Measurements from ENCODE around the gene GPRC5C.

GPRC5C gene

DNA sequence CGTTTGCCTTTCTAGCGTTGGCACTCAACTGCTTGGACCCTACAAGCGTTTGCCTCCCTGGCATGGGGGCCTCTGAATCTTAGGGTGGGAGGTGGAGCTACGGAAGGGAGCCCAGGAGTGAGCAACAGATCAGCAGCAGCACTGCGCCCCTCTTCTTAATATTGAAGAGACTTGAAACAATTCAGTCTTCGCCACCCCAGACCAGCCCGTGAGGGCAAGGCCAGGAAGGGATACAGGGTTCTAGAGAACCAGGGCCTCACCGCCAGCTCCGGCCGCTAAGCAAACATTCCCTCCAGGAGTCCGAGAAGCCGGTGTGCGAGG lies 1.5 kb upstream of the GPRC5C start:
- POLR2A ChIA-PET = no interaction called here
- H3K4me3 ChIP-seq (ENCODE audit: low read depth, low read length) = no peak overlapping the region; the same call in 1 of the 2 replicates
- no peak for DNase-seq (ENCODE audit: low read depth, low spot score)
- TF ChIP-seq, protein P1, sequence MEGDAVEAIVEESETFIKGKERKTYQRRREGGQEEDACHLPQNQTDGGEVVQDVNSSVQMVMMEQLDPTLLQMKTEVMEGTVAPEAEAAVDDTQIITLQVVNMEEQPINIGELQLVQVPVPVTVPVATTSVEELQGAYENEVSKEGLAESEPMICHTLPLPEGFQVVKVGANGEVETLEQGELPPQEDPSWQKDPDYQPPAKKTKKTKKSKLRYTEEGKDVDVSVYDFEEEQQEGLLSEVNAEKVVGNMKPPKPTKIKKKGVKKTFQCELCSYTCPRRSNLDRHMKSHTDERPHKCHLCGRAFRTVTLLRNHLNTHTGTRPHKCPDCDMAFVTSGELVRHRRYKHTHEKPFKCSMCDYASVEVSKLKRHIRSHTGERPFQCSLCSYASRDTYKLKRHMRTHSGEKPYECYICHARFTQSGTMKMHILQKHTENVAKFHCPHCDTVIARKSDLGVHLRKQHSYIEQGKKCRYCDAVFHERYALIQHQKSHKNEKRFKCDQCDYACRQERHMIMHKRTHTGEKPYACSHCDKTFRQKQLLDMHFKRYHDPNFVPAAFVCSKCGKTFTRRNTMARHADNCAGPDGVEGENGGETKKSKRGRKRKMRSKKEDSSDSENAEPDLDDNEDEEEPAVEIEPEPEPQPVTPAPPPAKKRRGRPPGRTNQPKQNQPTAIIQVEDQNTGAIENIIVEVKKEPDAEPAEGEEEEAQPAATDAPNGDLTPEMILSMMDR (IDR thresholded peaks at IDR 0.05; ENCODE audit: insufficient read depth, low read length, missing control alignments) = no peak
- CTCF ChIA-PET = no interaction called here

DNA sequence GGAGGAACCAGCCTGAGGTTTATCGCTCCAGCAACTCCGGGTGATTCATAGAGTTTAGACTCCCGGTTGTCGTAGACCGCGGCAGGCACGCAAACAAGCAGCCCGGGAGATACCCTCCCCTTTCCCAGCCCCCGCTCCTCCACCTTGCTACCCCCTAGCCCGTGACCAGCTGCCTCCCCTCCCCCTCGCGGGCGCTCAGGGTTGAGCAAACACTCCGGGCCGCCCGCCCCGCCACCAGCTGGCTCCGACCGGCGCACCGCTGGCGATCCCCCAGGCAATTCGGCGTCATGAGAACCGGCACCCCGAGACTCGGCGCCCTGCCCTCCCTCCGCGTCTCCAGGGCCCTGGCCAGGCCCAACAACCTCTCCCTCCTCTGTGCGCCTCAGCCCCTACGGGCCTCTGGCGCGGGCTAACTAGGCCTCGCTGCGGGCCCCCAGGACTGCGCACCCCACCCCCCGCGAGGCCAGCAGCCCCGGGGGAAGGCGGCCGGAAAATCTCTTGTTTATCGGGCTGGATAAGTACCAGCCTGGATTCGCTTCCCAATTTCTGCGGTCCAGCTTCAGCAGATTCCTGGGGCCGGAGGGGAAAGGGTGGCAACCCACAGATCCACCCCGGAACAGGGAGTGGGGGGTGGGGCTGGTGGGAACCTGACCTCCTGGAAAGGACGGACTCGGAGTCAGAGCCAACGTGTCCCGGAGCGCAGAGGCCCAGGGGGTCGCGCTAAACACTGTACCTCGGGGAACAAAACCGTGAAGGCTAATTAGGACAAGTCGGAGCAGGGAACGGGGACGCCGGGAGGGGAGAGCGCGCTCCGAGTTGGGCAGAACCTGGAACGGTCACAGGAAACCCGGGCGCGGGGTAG lies 951 bp upstream of the GPRC5C start:
- peak overlapping the region; percentile 27 for H3K4me3 ChIP-seq (ENCODE audit: low read depth, low read length)
- CTCF ChIA-PET = no interaction called here
- POLR2A ChIA-PET = no interaction called here
- TF ChIP-seq, protein P1 (IDR thresholded peaks at IDR 0.05; ENCODE audit: insufficient read depth, low read length, missing control alignments) = no peak
- DNase-seq (ENCODE audit: low read depth, low spot score) = no peak

DNA sequence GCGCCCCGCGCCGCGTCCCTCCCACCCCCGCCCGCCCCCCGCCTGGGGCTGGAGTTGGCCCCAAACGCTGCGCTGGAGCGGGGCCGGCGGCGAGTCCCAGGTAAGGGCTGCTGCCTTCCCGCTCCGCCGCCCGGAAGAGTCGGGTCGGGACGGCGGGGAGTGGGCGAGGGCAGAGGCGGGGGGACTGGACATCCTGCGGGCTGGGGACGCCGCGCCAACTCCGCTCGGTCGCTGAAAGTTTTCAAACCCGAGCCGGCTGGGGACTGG lies 469 bp downstream of the GPRC5C start:
- TF ChIP-seq, protein P1 (IDR thresholded peaks at IDR 0.05; ENCODE audit: insufficient read depth, low read length, missing control alignments) = no peak
- H3K4me3 ChIP-seq (ENCODE audit: low read depth, low read length) = no peak overlapping the region
- CTCF ChIA-PET = no interaction called here
- POLR2A ChIA-PET = no interaction called here
- no peak for DNase-seq (ENCODE audit: low read depth, low spot score)

DNA sequence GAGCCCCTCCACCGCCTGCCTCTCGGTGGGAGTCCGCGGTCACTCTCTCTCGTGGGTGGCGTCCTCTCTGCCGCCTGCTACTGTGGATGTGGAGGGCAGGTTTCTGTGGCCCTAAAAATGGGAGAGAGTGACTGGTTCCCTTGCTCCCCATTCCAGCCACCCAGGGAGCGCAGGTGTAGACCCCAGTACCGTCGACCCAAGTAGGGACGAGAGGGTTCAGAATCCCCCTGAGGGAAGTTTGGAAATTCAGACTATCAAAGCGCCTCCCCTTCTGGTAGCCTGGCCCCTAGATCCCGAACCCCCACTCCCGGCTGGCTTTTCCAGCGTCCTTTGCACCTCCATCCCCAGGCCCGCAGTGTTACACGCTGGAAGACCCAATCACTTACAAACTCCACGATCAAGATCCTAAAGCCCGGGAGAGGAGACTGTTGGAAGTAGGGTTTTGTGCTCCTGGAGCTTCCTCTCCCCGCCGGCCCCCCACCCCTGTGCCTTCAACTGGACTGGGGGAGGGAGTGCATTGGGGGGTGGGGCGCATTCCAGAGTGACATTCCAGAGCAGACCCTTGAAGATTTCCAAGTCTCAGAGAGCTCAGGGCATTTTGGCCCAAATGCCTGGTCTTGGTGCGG lies 991 bp downstream of the GPRC5C start:
- TF ChIP-seq, protein P1 (IDR thresholded peaks at IDR 0.05; ENCODE audit: insufficient read depth, low read length, missing control alignments) = no peak
- CTCF ChIA-PET = no interaction called here
- H3K4me3 ChIP-seq (ENCODE audit: low read depth, low read length) = no peak overlapping the region
- no peak for DNase-seq (ENCODE audit: low read depth, low spot score)
- POLR2A ChIA-PET = no interaction called here

DNA sequence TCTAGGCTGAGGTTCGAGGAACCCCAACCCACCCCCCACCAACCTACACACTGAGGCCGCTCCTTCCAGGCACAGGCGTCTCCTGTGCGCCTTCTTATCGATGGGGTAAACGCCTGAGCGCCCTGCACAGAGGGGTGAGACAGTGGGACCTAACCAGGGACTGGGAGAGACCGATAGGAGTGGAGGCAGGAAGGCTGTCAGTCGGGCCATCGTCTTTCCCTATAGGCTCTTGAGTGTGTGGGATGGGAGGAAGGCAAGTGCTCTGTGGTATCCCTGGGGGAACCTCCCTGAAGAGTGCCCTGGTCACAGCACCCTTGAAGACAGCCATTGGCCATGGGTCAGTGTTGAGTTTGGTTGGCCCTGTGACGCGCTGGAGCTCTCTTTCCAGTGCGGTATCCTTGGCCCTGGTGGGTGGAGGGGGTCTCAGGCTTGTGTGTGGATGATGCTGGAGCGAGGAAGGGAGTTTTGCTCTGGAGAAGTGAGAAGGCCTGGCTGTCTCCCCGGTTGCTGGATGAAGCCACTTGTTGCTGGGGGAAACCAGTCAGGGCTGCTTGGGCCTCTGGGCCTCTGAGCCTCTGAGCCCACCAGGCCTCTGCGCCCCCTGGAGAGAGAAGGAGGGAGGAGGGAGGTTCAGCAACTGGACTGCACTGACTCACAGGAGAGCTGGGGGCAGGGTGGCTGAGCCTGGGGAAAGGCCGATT lies 1.7 kb downstream of the GPRC5C start:
- ChIA-PET CTCF (no interaction called here), POLR2A (no interaction called here)
- TF ChIP-seq, protein P1 (IDR thresholded peaks at IDR 0.05; ENCODE audit: insufficient read depth, low read length, missing control alignments) = no peak
- H3K4me3 ChIP-seq (ENCODE audit: low read depth, low read length) = no peak overlapping the region
- DNase-seq (ENCODE audit: low read depth, low spot score) = no peak

DNA sequence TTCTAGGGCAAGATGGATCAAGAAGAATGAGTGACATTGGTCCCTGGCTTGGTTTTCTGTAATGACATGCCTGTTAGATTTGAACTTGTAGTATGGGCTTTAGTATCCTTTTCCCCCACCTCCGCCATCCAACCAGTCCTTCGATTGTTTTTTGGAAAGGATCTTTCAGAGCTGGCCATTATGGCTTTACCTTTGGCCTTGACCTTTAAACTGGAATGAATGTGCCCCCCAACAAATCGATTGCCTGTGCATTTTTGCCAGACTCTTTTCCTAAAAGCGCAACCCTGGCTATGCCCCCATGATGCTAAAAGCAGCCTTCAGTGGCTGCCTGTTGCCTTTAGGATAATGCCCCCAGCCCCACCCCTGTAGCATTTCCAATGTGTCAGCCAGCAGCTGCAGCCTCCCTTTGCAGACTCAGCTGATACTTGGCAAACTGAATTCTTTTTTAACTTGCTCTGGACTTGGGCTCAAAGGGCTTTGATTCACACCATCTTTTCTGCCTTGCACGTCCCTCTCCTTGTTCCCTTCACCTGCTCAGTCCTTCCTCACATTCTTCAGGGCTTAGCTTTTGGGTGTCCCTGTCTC lies 4.0 kb downstream of the GPRC5C start:
- ChIA-PET POLR2A (no interaction called here), CTCF (interaction anchor here (1.2 to 1.5 kb wide), 2 partner anchors 8 to 10 kb away, joined by 3 read pairs; no protein-coding TSS in a partner anchor)
- H3K4me3 ChIP-seq (ENCODE audit: low read depth, low read length) = no peak overlapping the region
- DNase-seq (ENCODE audit: low read depth, low spot score) = no peak
- TF ChIP-seq, protein P1 (IDR thresholded peaks at IDR 0.05; ENCODE audit: insufficient read depth, low read length, missing control alignments) = no peak
